ENCODE measurements around the gene GDF15.
"Not testable (repeated sequence)": the region's sequence is repeated elsewhere in the genome, so short reads cannot be mapped to it uniquely, and the experiment has no call there.

The GDF15 gene, protein sequence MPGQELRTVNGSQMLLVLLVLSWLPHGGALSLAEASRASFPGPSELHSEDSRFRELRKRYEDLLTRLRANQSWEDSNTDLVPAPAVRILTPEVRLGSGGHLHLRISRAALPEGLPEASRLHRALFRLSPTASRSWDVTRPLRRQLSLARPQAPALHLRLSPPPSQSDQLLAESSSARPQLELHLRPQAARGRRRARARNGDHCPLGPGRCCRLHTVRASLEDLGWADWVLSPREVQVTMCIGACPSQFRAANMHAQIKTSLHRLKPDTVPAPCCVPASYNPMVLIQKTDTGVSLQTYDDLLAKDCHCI

DNA sequence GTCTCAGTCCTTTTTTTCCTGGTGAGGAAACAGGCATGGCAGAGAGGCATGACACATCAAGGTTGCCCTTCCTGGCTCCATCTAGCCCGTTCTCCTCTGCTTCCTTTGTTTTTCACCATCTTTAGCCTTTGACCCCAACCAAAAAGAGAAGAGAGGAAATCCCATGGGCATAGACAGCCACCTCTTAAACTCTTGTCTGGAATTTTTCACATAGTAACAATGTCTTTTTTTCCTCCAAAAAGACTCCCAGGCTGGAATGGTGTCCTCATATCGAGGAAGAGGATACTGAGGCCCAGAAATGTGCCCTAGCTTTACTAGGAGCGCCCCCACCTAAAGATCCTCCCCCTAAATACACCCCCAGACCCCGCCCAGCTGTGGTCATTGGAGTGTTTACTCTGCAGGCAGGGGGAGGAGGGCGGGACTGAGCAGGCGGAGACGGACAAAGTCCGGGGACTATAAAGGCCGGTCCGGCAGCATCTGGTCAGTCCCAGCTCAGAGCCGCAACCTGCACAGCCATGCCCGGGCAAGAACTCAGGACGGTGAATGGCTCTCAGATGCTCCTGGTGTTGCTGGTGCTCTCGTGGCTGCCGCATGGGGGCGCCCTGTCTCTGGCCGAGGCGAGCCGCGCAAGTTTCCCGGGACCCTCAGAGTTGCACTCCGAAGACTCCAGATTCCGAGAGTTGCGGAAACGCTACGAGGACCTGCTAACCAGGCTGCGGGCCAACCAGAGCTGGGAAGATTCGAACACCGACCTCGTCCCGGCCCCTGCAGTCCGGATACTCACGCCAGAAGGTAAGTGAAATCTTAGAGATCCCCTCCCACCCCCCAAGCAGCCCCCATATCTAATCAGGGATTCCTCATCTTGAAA, at the start of gene GDF15:
GDF15 (plus strand) TSS at position 484 of the 868 bp plus-strand sequence; CDS start at position 516, 32 bp downstream.
- Mint-ChIP-seq H3K36me3 (ENCODE audit: low read depth) (no peaks in the 10 kb centered on the region), H3K4me1 (peaks cover 8% of the 10 kb centered on the region), H3K27ac (no peak within 1 kb of the TSS), H3K27me3 (peaks cover 58% of the 10 kb centered on the region), H3K4me3 (no peak within 1 kb of the TSS), H3K9me3 (no peaks in the 10 kb centered on the region)
- ATAC-seq (no peak), DNase-seq (peak; percentile 55)

DNA sequence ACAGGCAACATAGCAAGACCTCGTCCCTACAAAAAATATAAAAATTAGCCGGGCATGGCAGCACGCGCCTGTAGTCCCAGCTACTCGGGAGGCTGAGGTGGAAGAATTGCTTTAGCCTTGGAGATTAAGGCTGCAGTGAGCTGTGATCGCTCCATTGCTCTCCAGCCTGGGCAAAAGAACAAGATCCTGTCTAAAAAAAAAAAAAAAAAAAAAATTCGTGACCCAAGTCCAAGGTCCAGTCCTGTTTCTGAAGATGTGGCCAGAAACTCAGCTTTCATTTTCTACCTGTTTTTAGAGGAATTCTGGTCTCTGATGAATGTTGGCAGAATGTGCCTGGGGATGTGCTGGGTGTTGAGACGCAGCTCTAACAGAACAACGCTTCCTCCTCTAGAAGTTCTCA, 47.4 kb upstream of the GDF15 start:
- Mint-ChIP-seq H3K27ac (no peak overlapping the region), H3K36me3 (ENCODE audit: low read depth) (no peaks in the 10 kb centered on the region), H3K4me3 (no peak overlapping the region), H3K4me1 (peaks cover 19% of the 10 kb centered on the region), H3K9me3 (no peaks in the 10 kb centered on the region), H3K27me3 (no peaks in the 10 kb centered on the region)
- DNase-seq (no peak), ATAC-seq (no peak)

DNA sequence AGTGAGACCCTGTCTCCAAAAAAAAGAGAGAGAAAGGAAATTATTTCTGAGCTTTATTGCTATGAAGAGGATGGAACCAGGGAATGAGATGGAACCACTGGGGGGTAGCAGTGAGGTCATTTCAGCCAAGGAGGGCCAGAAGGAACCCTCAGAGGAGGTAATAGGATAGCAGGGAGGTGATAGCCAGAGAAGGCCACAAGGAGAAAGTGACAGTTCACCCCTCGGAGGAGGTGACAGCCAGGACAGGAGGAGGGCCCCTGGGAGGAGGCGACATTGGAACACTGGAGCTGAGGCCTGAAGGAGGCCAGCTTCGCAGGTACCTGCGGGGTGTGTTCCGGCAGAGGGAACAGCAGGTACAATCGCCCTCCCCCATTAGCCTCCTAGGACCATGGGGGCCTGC, 46.2 kb upstream of the GDF15 start:
- H3K36me3 Mint-ChIP-seq (ENCODE audit: low read depth) = no peaks in the 10 kb centered on the region
- no peak for DNase-seq
- peaks cover 20% of the 10 kb centered on the region for H3K4me1 Mint-ChIP-seq
- peak overlapping the region; percentile 73 for H3K4me3 Mint-ChIP-seq
- no peaks in the 10 kb centered on the region for H3K27me3 Mint-ChIP-seq
- H3K9me3 Mint-ChIP-seq = no peaks in the 10 kb centered on the region
- ATAC-seq = no peak
- peak overlapping the region; percentile 74 for H3K27ac Mint-ChIP-seq

DNA sequence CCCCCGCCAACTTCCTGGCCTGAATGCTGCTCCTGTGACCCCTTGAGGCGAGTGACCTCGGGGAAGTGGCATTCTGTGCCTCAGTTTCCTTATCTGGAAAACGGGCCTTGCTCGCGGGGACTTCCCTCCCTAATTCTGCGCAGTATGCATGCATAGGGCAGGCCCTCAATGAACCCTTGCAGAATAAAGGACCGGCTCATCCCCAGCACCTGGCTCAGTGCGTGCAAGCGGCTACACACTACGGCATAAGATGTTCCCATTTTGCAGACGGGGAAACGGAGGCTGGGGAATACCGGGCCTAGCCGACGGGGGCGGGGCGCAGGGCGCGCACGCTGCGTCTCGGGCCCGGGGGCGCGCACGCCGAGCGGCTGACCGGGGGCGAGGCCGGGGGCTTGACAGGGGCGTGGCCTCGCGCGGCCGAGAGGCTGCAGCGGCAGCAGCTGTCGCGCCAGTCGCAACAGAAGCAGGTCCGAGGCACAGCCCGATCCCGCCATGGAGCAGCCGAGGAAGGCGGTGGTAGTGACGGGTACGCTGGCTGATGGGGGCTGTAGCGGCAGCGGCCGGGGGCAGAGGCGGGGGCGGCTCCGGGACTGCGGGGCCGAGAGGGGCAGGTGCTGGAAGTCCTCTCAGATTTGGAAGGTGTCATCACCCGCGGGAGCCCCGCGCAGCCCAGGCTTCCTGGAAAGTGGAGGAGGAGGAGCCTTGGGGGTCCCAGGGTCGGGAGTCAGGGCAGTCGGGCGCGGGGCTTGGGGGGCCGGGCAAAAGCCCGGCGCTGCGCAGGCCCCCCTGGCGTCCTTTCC, 45.6 kb upstream of the GDF15 start, which contains the start of gene PGPEP1:
PGPEP1 (plus strand) TSS at position 409 of the 800 bp plus-strand sequence; CDS start at position 493, 84 bp downstream.
- Mint-ChIP-seq H3K36me3 (ENCODE audit: low read depth) (no peaks in the 10 kb centered on the region), H3K27me3 (no peaks in the 10 kb centered on the region), H3K27ac (peak within 1 kb of the TSS; percentile 76), H3K9me3 (no peaks in the 10 kb centered on the region), H3K4me3 (peak within 1 kb of the TSS; percentile 73), H3K4me1 (peaks cover 20% of the 10 kb centered on the region)
- peak; percentile 77 for DNase-seq
- peak; percentile 52 for ATAC-seq

DNA sequence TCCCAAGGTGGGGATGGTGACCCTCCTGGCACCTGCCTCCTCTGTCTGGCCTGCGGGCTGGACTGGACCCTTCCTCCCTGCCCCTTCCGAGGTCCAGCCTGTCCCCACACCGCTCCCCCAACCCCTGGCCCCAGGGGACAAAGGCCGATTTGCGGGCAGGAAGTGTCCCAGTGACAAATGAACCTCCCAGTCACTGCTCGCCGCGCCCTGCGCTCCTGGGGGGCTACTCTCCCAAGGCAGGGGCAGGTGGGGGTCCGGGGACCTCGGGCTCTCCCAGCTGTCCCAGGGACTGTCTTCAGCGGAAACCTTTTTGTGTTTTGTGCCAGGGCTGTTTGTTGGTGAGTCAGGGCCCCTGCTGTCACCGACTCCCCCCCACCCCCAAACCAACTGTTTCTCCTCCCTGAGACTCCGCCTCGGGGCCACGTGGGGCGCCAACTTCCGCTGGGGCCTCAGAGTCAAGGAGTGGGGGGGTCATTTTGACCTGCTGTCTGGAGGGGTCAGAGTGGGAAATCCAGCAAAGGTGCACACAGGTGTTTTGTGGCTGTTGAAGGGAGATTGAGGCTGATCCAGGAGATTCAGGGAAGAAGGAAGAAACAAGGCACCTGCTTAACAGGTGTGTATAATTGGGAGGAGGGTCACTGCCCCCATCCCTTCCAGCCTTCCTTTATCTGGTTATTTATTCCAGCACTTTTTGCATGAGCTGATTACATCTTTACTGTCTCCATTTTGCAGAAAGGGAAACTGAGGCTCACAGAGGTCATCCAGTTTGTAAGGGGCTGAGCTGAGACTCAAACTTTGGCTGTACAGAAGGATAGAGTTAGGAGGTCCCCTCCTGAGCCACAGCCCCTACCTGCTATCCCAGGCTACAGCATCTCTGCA, 44.7 kb upstream of the GDF15 start:
- H3K4me3 Mint-ChIP-seq = peak overlapping the region; percentile 73
- peaks cover under 1% of the 10 kb centered on the region for H3K36me3 Mint-ChIP-seq (ENCODE audit: low read depth)
- H3K4me1 Mint-ChIP-seq = peaks cover 21% of the 10 kb centered on the region
- ATAC-seq (peak; percentile 71), DNase-seq (peak; percentile 76)
- no peaks in the 10 kb centered on the region for H3K9me3 Mint-ChIP-seq
- no peaks in the 10 kb centered on the region for H3K27me3 Mint-ChIP-seq
- peak overlapping the region; percentile 66 for H3K27ac Mint-ChIP-seq

DNA sequence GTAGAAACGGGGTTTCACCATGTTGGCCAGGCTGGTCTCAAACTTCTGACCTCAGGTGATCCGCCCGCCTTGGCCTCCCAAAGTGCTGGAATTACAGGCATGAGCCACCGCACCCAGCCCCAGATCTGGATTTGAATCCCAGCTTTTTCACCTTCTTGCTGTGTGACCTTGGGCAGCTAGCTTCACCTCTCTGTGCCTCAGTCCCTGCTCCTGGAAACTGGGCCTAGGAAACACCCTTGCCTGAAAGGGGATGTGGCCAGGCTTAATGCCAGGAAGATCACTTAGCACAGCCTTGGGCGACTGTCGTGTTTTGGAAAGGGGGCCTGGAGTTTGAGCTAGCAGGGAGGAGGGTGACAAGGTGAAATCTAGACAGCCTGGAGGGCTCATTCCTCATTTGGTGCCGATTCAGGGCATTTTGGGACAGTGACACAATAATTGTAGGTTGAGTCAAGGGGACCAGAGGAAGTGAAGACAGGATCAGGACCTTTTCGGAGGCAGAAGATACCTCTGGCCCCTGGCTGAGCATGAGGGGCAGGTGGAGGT, 43.8 kb upstream of the GDF15 start:
- DNase-seq (no peak), ATAC-seq (no peak)
- peak overlapping the region; percentile 73 for H3K4me3 Mint-ChIP-seq
- peaks cover 23% of the 10 kb centered on the region for H3K4me1 Mint-ChIP-seq
- H3K27me3 Mint-ChIP-seq = no peaks in the 10 kb centered on the region
- H3K27ac Mint-ChIP-seq = peak overlapping the region; percentile 42
- H3K36me3 Mint-ChIP-seq (ENCODE audit: low read depth) = peaks cover 2% of the 10 kb centered on the region
- no peaks in the 10 kb centered on the region for H3K9me3 Mint-ChIP-seq

DNA sequence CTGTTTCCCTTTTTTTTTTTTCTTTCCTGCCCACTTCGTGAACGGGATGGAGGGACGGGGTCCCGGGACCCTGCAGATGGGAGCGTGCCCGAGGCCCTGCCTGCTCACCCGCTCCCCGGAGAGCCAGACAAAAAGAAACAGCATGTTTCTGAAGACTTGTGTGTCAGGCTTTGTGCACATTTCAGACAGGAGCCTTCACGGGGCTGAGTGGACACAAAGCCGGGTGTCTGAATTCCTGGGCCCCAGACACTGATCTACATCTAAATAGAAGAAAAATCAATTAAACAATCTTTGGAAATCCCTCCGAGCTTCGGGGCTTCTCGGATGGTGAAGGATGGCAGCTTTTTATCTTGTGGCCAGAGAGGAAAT, 41.4 kb upstream of the GDF15 start:
- ATAC-seq (no peak), DNase-seq (no peak)
- Mint-ChIP-seq H3K27me3 (no peaks in the 10 kb centered on the region), H3K36me3 (ENCODE audit: low read depth) (peaks cover 2% of the 10 kb centered on the region), H3K4me1 (peaks cover 19% of the 10 kb centered on the region), H3K4me3 (no peak overlapping the region), H3K27ac (no peak overlapping the region), H3K9me3 (no peaks in the 10 kb centered on the region)

DNA sequence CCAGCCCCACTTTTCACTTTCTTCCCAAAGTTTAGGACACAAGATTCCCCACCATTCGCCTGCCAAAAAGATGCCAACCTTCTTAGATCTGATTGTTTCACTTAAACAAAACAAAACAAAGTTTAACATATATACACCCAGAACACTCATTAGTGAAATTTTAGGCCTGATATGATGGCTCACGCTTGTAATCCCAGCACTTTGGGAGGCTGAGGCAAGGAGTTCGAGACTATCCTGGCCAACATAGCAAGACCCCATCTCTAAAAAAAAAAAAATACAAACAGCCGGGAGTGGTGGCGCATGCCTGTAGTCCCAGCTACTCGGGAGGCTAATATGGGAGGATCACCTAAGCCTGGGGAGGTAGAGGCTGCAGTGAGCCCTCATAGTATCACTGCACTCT, 40.7 kb upstream of the GDF15 start:
- Mint-ChIP-seq H3K9me3 (no peaks in the 10 kb centered on the region), H3K27ac (no peak overlapping the region), H3K4me3 (no peak overlapping the region), H3K4me1 (peaks cover 15% of the 10 kb centered on the region), H3K27me3 (no peaks in the 10 kb centered on the region), H3K36me3 (ENCODE audit: low read depth) (peaks cover 2% of the 10 kb centered on the region)
- DNase-seq = no peak
- no peak for ATAC-seq

DNA sequence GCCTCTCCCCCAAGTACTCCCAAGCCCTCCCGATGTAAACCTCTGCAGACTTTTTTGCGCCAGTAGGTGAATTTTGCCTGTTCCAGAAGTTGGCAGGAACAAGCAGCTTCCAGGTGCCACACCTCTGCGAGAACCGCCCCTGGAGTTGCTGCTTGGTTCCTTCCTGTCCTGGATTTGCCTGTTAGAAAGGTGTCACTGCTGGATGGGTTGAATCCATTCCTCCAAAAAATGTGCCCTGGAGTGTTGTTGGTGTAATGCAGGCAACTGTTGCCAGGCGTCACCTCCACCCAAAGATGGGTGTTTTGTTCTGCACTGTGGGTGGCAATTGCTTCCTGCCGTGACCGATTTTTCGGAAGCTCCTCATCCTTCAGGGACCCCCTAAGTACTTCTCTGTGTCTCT, 39.9 kb upstream of the GDF15 start:
- no peak for ATAC-seq
- Mint-ChIP-seq H3K36me3 (ENCODE audit: low read depth) (peaks cover 2% of the 10 kb centered on the region), H3K9me3 (no peaks in the 10 kb centered on the region), H3K4me3 (no peak overlapping the region), H3K4me1 (peaks cover 14% of the 10 kb centered on the region), H3K27me3 (no peaks in the 10 kb centered on the region), H3K27ac (no peak overlapping the region)
- DNase-seq = no peak

DNA sequence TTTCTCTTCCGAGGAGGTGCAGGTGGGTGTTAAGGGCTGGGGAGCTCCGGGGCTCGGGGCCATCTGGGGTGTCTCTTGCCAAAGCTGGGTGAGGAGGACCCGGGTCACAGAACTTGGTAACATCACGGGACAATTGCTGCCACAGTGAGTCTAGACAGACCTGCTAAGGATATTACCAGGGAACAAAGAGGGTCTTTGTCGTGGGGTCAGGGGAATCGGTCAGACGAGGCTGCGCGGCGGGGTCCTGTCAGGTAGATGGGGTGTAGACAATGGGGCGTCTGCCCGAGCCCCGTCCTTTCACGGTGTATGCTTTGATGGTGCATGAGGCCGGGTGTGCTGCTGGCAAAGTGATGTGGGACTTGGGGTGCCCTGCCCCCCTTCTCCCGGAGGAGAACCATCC, 37.8 kb upstream of the GDF15 start:
- no peaks in the 10 kb centered on the region for H3K27me3 Mint-ChIP-seq
- DNase-seq = no peak
- no peak for ATAC-seq
- H3K9me3 Mint-ChIP-seq = no peaks in the 10 kb centered on the region
- H3K27ac Mint-ChIP-seq = no peak overlapping the region
- peaks cover 4% of the 10 kb centered on the region for H3K4me1 Mint-ChIP-seq
- no peak overlapping the region for H3K4me3 Mint-ChIP-seq
- peaks cover 4% of the 10 kb centered on the region for H3K36me3 Mint-ChIP-seq (ENCODE audit: low read depth)

DNA sequence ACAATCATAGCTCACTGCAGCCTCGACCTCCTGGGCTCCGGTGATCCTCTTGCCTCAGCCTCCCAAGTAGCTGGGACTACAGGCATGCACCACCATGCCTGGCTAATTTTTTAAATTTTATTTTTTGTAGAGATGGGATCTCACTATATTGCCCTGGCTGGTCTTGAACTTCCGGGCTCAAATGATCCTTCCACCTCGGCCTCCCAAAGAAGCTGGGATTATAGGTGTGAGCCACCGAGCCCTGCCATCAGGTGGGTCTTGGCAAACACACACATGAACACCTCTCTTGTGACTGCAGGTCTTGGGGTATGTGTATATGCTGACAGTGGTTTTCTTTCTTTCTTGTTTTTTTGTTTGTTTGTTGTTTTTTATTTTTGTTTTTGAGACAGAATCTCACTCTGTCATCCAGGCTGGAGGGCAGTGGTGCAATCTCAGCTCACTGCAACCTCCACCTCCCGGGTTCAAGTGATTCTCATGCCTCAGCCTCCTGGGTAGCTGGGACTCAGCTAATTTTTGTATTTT, 37.1 kb upstream of the GDF15 start:
- DNase-seq; ATAC-seq; H3K36me3 Mint-ChIP-seq (ENCODE audit: low read depth); H3K9me3 Mint-ChIP-seq; H3K4me3 Mint-ChIP-seq; H3K4me1 Mint-ChIP-seq; H3K27ac Mint-ChIP-seq; H3K27me3 Mint-ChIP-seq: not testable (repeated sequence)

DNA sequence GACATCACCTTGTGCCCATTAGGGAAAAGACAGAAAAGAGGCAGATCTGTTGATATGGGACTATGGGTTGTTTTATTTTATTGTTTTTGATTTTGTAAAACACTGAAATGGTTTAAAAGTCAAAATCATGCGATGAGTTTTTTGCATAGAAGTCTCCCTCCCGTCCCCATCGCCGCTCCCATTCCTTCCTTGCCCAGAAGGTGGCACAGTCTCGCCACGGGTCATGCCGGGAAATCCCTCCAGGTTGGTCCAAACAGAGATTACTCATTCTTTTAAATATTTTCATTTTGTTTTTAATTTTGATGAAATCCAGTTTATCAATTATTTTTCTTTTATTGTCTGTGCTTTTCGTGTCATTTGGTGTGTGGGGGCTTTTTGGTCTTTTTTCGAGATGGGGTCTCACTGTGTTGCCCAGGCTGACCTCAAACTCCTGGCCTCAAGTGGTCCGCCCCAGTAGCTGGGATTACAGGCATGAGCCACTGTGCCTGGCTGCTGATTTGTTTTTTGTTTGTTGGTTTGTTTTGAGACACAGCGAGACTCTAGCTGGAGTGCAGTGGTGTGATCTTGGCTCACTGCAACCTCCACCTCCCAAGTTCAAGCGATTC, 36.3 kb upstream of the GDF15 start:
- Mint-ChIP-seq H3K9me3 (no peaks in the 10 kb centered on the region), H3K4me3 (no peak overlapping the region), H3K4me1 (peaks cover 3% of the 10 kb centered on the region), H3K27me3 (no peaks in the 10 kb centered on the region), H3K36me3 (ENCODE audit: low read depth) (peaks cover 4% of the 10 kb centered on the region), H3K27ac (no peak overlapping the region)
- DNase-seq = peak; percentile 62
- no peak for ATAC-seq

DNA sequence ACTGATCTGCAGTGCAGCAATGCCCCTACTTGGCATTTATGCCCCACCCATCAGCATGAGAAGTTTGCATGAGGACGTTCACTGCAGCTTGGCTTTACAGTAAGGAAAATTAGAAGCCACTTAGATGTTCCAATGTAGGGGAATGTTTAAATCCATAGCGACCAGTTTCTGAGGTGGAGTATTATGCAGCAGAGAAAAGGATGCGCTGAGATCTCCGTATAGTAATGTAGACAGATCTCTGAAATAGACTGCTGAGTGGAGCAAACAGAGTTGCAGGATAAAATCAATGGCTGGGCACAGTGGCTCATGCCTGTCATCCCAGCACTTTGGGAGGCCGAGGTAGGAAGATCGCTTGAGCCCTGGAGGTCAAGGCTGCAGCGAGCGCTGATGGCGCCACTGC, 35.5 kb upstream of the GDF15 start:
- H3K4me1 Mint-ChIP-seq = peaks cover 3% of the 10 kb centered on the region
- ATAC-seq = no peak
- H3K27ac Mint-ChIP-seq = no peak overlapping the region
- no peak for DNase-seq
- peaks cover 5% of the 10 kb centered on the region for H3K36me3 Mint-ChIP-seq (ENCODE audit: low read depth)
- H3K4me3 Mint-ChIP-seq = no peak overlapping the region
- H3K9me3 Mint-ChIP-seq = no peaks in the 10 kb centered on the region
- no peaks in the 10 kb centered on the region for H3K27me3 Mint-ChIP-seq

Measured in activated naive CD8-positive, alpha-beta T cell treated with anti-CD3 and anti-CD28 coated beads, Interleukin-2, amount 50 U/mL, for 24 hours (primary cell).